Measurements from ENCODE around the gene SLC12A8.

SLC12A8 gene

DNA sequence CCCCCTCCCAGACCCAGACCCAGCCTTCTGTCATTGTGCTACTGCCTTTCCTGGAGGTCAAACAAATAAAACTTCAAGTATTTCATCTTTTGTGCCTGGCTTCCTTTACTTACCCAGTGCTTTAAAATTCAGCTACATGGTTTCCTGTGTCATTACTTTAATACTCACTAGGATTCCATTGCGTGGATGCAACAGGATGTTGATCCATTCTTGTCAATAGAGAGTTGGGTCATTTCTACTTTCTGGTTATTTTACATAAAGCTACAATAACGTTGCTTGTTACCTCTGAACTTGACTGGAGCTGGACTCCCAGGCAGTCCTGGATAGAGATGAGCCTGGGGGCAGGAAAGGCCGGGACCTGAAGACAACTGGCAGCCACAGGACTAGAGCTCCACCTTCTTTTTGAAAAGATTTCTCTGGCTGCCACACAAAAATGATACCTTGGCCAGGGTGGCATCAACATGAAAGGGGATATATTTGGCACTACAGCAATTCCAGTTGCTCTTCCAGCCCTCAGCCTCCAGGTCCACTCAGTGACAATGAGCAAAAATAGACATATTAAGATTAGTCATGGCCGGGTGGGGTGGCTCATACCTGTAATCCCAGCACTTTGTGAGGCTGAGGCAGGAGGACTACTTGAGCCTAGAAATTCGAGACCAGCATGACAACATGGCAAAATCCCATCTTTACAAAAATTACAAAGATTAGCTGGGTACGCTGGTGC lies 133.4 kb downstream of the SLC12A8 start:
- no peak for DNase-seq (ENCODE audit: low read depth in 1 of 2, low spot score in 1 of 2)

- no peak for DNase-seq (ENCODE audit: low read depth in 1 of 2, low spot score in 1 of 2)
These were observed 134.7 kb downstream of the SLC12A8 start for GRCh38 chr3:125077864-125078263.

GRCh38 chr3:125076464-125076863 lies 136.1 kb downstream of the SLC12A8 start:
- DNase-seq (ENCODE audit: low read depth in 1 of 2, low spot score in 1 of 2) = no peak

DNA sequence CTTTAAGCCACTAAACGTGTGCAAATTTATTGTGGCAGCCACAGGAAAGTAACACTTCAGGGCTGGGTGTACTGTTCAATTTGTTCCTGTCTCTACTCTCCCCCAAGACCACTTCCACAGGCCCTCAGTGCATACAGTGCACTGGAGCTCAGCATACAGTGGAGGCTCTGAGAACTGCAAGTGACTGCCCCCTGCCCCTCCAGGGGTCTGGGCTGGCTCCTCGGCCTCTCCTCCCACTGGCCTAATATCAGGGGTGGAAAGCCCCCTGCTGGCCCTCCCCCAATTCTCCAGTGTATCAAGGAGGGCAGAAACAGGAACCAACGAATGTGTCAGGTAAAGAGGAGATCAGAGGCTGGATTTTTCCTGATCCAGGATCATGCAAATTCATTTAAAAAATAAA lies 136.8 kb downstream of the SLC12A8 start:
- no peak for DNase-seq (ENCODE audit: low read depth in 1 of 2, low spot score in 1 of 2)

- no peak for DNase-seq (ENCODE audit: low read depth in 1 of 2, low spot score in 1 of 2)
These were observed 139.1 kb downstream of the SLC12A8 start for GRCh38 chr3:125073390-125073905.

DNA sequence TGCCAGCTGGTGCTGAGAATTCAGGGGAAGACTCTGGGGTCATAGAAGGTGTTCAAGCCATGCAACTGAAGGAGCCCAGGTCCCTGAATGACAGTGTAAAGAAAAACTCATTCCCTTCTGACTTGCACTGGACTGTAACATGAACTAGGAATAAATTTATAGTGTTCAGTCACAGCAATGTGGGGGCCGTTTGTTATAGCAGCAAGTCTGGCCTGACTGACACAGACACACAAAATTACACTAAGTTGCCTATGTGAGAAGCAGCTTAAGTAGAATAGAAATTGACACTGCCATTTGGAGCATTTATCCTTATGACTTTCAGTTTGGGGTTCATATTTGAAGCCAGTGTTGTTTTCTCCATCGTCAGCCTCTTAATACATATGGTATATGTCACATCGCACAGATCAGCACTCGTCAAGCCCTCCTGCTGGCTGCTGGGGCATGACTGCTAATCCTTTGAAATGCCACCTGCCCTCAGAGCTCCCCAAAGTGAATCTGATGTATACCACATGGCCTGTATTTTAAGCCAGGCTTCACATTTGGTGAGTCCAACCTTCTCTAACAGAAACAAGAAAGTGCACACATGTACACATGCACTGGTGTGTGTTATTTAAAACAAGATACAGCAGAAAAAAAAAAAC lies 139.7 kb downstream of the SLC12A8 start:
- no peak for DNase-seq (ENCODE audit: low read depth in 1 of 2, low spot score in 1 of 2)

DNA sequence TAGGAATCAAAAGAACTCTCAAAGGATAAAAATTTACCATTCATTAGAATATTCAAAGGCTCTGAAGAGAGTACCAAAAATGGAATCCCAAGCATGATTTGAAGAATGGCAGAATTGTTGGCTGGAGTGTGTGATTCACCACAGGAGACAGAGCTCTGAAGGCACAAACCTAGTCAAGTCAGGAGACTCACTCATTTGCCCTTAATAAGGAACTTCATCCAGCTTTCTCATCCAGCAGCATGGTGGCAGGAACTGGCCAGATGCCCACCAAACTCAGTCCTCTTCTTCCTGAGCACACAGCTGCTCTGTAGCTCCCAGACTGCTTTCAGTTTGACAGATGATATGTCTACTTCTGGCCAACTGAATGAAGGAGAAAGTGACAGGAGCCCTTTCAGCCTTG lies 140.2 kb downstream of the SLC12A8 start:
- DNase-seq (ENCODE audit: low read depth in 1 of 2, low spot score in 1 of 2) = no peak

DNA sequence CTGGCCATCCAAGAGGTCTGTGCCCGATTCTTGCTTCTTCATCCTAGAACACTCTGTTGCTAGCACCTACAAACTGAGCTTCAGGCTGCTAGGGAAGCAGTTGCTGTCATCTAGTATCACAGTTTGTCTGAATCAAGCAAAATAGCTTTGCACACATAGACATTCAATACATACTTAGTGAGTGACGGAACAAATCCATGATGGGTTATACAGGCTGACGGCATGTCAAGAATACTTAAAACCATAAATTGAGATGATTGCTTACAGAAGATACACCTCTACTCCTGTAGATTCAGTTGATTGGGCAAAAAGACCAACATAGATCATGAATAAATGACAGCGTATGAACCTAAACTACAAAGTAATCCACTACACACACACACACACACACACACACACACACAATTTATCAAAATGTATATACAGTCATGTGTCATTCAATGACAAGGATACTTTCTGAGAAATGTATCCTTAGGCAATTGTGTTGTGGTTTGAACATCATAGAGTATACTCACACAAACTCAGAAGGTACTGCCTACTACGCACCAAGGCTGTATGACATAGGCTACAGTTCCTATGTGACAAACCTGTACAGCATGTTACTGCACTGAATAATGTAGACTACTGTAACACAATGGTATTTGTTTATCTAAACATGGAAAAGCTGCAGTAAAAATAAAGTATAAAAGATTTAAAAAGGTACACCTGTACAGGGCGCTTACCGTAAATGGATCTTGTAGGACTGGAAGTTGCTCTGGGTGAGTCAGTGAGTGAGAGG lies 142.4 kb downstream of the SLC12A8 start:
- DNase-seq (ENCODE audit: low read depth in 1 of 2, low spot score in 1 of 2) = no peak

DNA sequence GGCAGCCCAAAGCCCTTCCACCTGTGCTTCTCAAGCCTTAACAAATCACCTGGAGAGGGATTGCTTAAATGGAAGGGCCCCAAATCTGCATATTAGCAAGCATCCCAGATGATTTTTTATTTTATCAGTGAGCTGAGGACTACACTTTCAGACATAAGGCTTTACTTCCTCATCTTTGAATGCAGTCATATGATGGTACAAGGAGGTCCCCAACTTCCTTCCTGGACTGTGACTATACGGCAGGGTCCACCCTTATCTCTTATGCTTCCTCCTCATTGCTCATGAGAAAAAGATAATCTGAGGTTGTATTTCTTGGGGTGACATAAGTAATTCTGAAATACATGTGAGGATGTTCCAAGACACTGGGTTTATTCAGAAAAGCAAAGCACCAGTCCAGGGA lies 143.1 kb downstream of the SLC12A8 start:
- DNase-seq (ENCODE audit: low read depth in 1 of 2, low spot score in 1 of 2) = no peak

- DNase-seq (ENCODE audit: low read depth in 1 of 2, low spot score in 1 of 2) = no peak
These were observed 144.3 kb downstream of the SLC12A8 start for GRCh38 chr3:125068265-125068664.

GRCh38 chr3:125067225-125067624 lies 145.3 kb downstream of the SLC12A8 start:
- no peak for DNase-seq (ENCODE audit: low read depth in 1 of 2, low spot score in 1 of 2)

- DNase-seq (ENCODE audit: low read depth in 1 of 2, low spot score in 1 of 2) = no peak
These were observed 149.5 kb downstream of the SLC12A8 start for GRCh38 chr3:125062904-125063618.

GRCh38 chr3:125061646-125062045 lies 150.9 kb downstream of the SLC12A8 start:
- no peak for DNase-seq (ENCODE audit: low read depth in 1 of 2, low spot score in 1 of 2)

DNA sequence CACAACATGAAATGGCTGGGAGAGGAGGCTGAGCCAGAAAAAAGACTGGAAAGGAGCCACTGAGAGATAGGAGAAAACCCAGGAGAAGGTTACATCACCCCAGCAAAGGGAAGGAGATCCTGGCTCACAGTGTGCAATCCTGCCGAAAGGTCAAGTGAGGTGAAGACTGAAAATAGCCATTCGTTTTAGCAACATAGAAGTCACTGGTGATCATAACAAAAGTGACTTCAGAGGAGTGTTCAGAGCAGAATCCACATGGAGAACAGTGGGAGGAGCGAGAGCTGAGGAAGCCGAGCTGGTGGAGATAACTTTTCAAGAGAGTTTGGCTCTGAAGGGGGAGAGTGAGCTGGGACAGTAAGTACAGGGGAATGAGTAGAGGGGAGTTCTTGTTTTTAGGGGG lies 151.4 kb downstream of the SLC12A8 start:
- no peak for DNase-seq (ENCODE audit: low read depth in 1 of 2, low spot score in 1 of 2)

- DNase-seq (ENCODE audit: low read depth in 1 of 2, low spot score in 1 of 2) = no peak
These were observed 152.9 kb downstream of the SLC12A8 start for GRCh38 chr3:125059488-125060245.

DNA sequence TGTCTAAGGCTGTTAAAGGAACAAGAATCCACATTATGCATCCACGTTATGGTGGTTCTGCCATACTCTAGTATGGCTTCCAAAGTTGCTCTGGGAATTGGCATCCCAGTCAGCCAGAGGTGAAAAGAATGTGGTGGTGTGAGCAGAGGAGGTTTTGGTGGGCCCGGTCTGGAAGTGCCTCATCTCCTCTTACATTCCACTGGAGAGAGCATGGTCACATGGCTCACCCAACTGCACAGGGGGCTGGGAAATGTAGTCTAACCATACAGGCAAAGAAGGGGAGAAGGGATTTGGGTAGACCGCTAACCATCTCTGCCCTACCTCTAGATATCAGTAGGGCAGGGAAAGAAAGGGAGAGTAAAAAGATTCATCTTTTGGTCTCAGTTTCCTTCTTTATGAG lies 153.6 kb downstream of the SLC12A8 start:
- no peak for DNase-seq (ENCODE audit: low read depth in 1 of 2, low spot score in 1 of 2)

DNA sequence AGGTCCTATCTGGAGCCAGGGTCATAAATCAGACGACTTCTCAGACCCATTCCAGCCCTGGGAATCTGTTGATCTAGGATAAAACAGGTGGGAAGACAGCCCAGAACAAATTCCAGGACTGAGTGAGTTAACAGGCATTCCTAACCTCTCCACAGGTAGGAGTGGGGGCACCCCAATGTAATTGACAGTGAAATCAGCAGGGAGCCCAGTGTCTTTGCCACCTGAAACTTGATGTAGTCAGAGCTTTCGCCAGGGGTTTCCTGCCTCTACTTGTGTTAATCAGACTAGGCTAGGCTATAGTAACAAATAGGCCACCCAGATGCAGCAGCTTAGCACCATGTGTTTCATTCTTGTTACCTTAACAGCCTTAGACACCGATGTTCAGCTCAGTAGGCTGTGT lies 154.0 kb downstream of the SLC12A8 start:
- DNase-seq (ENCODE audit: low read depth in 1 of 2, low spot score in 1 of 2) = no peak

DNA sequence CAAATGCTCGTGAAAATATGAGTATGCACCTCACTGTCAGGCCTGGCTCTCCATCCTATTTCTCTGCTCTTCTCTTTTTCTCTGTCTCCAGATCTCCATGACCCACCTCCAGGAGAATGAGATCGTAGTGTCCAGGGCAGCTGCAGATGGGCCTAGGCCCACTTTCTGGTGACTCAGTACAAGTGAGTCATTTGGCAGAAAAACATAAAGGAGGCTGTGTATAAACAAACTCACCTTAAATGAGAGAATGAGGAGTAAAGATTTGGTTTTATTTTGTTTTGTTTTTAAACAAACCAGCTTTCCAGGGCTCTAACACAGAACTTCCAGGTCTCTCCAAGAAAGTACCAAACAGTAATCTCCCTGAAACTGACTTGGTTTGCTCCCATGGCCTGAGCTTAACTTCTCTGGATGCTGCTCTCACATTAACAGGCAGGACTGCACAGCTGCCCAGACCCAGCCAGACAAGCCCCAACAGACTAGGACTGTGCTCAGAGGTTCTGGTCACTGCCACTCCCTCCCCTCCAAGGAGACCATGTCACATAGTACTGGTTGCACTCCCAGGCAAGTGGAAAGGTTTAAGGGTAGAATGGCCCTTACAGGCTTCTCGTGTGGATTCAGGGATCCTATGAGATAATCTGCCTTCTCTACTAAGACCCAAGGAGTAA lies 155.2 kb downstream of the SLC12A8 start:
- no peak for DNase-seq (ENCODE audit: low read depth in 1 of 2, low spot score in 1 of 2)

DNA sequence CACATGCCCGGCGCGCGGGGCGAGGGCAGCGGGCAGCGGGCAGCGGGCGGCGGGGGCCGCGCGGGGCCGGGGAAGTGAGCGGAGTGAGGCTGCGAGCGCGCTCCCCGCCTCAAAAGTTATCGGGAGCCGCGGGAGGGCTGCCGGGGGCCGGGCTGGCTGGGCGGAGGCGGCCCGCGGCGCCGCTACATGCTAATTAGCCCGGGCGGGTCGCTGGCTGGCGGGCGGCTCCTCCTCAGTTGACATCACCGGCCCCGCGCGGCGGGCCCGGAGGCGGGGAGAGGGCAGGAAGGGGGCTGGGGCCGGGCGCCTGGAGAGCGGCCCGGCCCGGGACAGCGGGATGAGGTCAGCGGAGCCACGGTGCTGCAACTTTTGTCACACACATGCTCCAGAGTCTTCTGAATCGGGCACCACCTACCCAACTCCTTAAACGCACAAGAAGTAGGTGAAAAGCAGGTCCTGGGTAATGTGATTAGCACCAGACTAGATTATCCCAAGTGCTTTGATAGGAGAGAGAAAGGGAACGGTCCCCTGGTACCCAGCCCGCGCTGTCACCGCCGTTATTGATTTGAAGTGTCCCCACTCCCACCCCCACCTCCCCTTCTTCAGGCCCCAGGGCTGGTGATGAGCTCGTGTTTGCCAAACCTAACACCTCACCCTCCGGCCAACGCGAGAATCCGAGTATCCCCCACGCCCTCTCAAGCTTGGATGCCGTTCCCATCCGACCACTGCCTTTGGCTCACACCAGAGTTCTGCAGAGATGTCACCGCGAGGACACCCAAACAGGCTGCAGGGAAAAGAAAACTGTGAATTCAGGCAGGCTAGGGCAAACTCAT lies 156.4 kb downstream of the SLC12A8 start, which contains the start of gene HEG1:
Gene HEG1, minus strand, starts transcription at position 85 of the 833 bp plus-strand sequence. CDS start 107 bp downstream, outside the sequence.
- peak; percentile 50 to 66 for DNase-seq (ENCODE audit: low read depth in 1 of 2, low spot score in 1 of 2)

Data from activated T-helper 1 cell treated with anti-CD3 and anti-CD28 coated beads, Interleukin-2, amount 50 U/mL, for 16 hours (primary cell).